Measurements from ENCODE around the gene CAPN15.

- TF ChIP-seq POLR2A (IDR thresholded peaks at IDR 0.05) = no peak
- TF ChIP-seq POLR2AphosphoS5 (IDR thresholded peaks at IDR 0.05) = peak in 1 of 3 donors; percentile 20
- TF ChIP-seq CTCF (IDR thresholded peaks at IDR 0.05 in 8 of 11, conservative IDR thresholded peaks at IDR 0.05 in 3 of 11) = no peak
Observed at GRCh38 chr16:533391-534123, 6.0 kb downstream of the CAPN15 start.

Data from spleen (tissue), 7 donors.